Glutamatergic neuron (in vitro differentiated cells): ENCODE data around the gene PLS1. TPM values are rescaled to one million over a fixed set of nuclear protein-coding genes. Genes with fewer than 3 reads are reported as not detected.
A peak's percentile ranks its signal among the peaks of the same experiment; 100 is the strongest.

ENCODE experiments used
- DNase-seq: peaks from one replicate; pipeline ENCODE4 v3.0.0; 2022
- H3K27ac Mint-ChIP-seq: one replicate; pipeline ENCODE4 v1.8.0; 2020; ENCODE audit warnings: mild to moderate bottlenecking, mixed read lengths, inconsistent platforms; ENCODE audit not compliant: unreplicated experiment
- H3K27me3 Mint-ChIP-seq: one replicate; pipeline ENCODE4 v1.8.0; 2020; ENCODE audit warnings: mild to moderate bottlenecking, moderate library complexity, mixed read lengths, inconsistent platforms; ENCODE audit not compliant: unreplicated experiment
- H3K36me3 Mint-ChIP-seq: one replicate; pipeline ENCODE4 v1.8.0; 2020; ENCODE audit warnings: mild to moderate bottlenecking, mixed read lengths, inconsistent platforms; ENCODE audit not compliant: unreplicated experiment
- H3K4me1 Mint-ChIP-seq: one replicate; pipeline ENCODE4 v1.8.0; 2020; ENCODE audit warnings: mild to moderate bottlenecking, low read depth, mixed read lengths, inconsistent platforms; ENCODE audit not compliant: unreplicated experiment
- H3K4me3 Mint-ChIP-seq: one replicate; pipeline ENCODE4 v1.8.0; 2020; ENCODE audit warnings: mild to moderate bottlenecking, mixed read lengths, inconsistent platforms; ENCODE audit not compliant: unreplicated experiment
- H3K9me3 Mint-ChIP-seq: one replicate; pipeline ENCODE4 v1.8.0; 2020; ENCODE audit warnings: mild to moderate bottlenecking, moderate library complexity, mixed read lengths, inconsistent platforms; ENCODE audit not compliant: unreplicated experiment
- total RNA-seq: library from RNA; stranded (reverse); fragmentation: NEBNext Ultra II Directional; extraction: Animal tissue kit (Norgen Biotek cat#: 25700); gene quantifications from one replicate; pipeline ENCODE4 v1.2.1, GENCODE V29; 2021; ENCODE audit not compliant: unreplicated experiment
- TF ChIP-seq, protein P1 (sequence below): fragments of 200-600 bp; sonication (generic); IDR thresholded peaks from one replicate; pipeline ENCODE4 v1.5.0; 2021; ENCODE audit not compliant: partially characterized antibody, unreplicated experiment

PLS1 gene
- total RNA-seq, 1 donor from 2014 or later: 1.3 TPM

DNA sequence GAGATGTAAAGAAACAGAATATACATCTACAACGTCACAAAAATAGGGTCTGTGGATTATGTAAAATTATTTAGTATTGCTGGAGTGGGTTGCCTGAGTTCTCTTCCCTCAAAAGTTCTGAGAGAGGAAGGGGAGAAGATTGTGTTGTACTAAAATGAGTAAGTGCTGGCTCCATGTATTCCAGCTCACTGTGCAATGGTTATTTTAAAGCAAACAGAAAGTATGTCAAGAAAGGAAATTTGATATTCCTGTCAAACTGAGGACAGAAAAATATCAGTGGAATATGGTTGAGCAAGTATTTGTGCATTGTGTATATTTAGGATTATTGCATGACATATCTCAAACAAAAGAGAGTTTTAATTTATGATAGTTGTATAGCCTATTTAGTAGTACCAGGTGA is 129.8 kb downstream of the PLS1 start:
- Mint-ChIP-seq H3K9me3 (peaks cover 12% of the 10 kb centered on the region), H3K27ac (no peak overlapping the region), H3K4me1 (no peaks in the 10 kb centered on the region), H3K27me3 (peaks cover 1% of the 10 kb centered on the region), H3K36me3 (peaks cover 6% of the 10 kb centered on the region), H3K4me3 (peak overlapping the region; percentile 96)
- TF ChIP-seq, protein P1, sequence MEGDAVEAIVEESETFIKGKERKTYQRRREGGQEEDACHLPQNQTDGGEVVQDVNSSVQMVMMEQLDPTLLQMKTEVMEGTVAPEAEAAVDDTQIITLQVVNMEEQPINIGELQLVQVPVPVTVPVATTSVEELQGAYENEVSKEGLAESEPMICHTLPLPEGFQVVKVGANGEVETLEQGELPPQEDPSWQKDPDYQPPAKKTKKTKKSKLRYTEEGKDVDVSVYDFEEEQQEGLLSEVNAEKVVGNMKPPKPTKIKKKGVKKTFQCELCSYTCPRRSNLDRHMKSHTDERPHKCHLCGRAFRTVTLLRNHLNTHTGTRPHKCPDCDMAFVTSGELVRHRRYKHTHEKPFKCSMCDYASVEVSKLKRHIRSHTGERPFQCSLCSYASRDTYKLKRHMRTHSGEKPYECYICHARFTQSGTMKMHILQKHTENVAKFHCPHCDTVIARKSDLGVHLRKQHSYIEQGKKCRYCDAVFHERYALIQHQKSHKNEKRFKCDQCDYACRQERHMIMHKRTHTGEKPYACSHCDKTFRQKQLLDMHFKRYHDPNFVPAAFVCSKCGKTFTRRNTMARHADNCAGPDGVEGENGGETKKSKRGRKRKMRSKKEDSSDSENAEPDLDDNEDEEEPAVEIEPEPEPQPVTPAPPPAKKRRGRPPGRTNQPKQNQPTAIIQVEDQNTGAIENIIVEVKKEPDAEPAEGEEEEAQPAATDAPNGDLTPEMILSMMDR: no peak
- DNase-seq: no peak

DNA sequence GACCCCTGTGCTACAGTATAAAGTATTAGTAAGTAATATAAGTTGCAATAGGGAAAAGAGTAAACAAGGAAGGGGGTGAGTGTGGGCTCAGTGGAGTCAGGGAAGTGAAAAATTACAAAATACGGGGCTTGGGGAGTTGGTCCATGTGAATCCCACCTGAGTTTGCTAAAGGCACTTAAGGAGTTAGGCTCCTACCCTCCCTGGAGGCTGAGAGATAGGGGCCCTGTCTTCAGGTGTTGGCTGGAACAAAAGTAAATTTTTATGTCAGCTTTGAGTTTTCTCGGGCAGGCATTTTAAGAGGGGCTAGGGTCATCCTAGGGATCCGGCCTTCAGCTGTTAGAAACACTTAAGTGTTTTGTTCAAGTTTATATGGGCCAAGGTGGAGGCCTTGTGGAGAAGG is 135.9 kb downstream of the PLS1 start:
- H3K4me1 Mint-ChIP-seq: peaks cover 11% of the 10 kb centered on the region
- no peak overlapping the region for H3K4me3 Mint-ChIP-seq
- H3K36me3 Mint-ChIP-seq: no peaks in the 10 kb centered on the region
- DNase-seq: no peak
- no peaks in the 10 kb centered on the region for H3K27me3 Mint-ChIP-seq
- TF ChIP-seq, protein P1: no peak
- H3K9me3 Mint-ChIP-seq: no peaks in the 10 kb centered on the region
- H3K27ac Mint-ChIP-seq: no peak overlapping the region

DNA sequence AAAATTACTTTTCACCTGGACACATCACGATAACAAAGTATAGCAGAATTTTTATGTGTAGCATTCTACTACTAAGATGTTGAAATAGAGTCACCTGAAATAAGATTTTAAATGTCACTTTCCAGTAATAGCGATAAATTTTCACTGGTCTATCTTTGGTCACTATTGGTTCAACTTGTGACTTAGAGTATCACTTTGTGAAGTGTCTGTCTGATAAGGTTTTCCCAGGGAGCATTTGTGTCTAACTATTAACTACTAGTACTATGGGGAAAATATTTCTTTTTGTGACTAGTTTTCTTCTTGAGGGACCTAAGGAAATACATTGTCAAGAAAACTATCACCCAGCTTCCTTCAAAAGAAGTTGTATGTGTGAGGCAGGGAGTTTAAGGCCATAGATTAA is 138.6 kb downstream of the PLS1 start:
- no peaks in the 10 kb centered on the region for H3K27me3 Mint-ChIP-seq
- H3K9me3 Mint-ChIP-seq: no peaks in the 10 kb centered on the region
- no peak overlapping the region for H3K27ac Mint-ChIP-seq
- TF ChIP-seq, protein P1: no peak
- no peaks in the 10 kb centered on the region for H3K36me3 Mint-ChIP-seq
- no peak for DNase-seq
- peaks cover 11% of the 10 kb centered on the region for H3K4me1 Mint-ChIP-seq
- H3K4me3 Mint-ChIP-seq: no peak overlapping the region

DNA sequence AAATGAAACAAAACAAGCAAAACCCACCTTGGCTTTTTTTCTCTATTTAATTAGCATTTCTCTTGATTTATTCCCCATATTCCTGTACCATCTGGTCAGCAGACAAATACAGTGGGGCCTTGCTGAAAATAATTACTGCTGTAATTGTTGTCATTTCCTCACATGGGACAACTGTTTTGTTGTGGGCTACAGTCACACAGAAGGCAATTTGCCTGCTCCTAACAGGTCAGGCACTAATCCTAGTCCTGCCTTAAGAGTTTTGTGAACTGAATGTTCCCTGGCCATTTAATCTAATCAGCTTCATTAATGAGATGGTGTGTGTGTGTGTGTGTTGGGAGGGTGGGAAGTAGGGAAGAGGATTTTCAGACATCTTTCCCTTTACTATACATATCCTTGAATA is 139.3 kb downstream of the PLS1 start:
- no peak overlapping the region for H3K4me3 Mint-ChIP-seq
- H3K36me3 Mint-ChIP-seq: no peaks in the 10 kb centered on the region
- DNase-seq: no peak
- H3K9me3 Mint-ChIP-seq: no peaks in the 10 kb centered on the region
- peaks cover 11% of the 10 kb centered on the region for H3K4me1 Mint-ChIP-seq
- H3K27ac Mint-ChIP-seq: peak overlapping the region; percentile 21
- TF ChIP-seq, protein P1: no peak
- H3K27me3 Mint-ChIP-seq: no peaks in the 10 kb centered on the region

DNA sequence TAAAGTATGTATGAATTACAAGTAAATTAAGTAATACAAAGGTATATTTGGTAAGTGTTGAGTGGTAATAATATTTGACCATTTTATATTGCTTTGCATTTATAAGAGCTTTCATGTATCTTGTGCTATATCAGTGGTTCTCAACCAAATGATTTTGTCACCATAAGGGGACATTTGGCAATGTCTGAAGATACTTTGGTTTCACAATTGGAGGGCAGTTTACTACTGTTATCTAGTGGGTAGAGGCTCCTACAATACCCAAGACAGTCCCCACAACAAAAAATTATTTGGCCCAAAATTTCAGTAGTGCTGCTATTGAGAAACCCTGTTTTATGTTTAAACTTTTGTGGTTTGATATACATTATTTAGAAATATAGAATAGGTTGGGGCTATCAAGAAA is 142.2 kb downstream of the PLS1 start:
- Mint-ChIP-seq H3K27me3 (no peaks in the 10 kb centered on the region), H3K4me3 (no peak overlapping the region), H3K27ac (no peak overlapping the region), H3K36me3 (no peaks in the 10 kb centered on the region), H3K4me1 (peaks cover 7% of the 10 kb centered on the region), H3K9me3 (no peaks in the 10 kb centered on the region)
- DNase-seq: no peak
- TF ChIP-seq, protein P1: no peak
